Psoas muscle (tissue), 8 donors: ENCODE data around the gene ADH1B. TPM values are rescaled to one million over a fixed set of nuclear protein-coding genes. Genes with fewer than 3 reads are reported as not detected.
A peak's percentile ranks its signal among the peaks of the same experiment; 100 is the strongest.
"Not testable (repeated sequence)": the region's sequence is repeated elsewhere in the genome, so short reads cannot be mapped to it uniquely, and the experiment has no call there.

Source experiments
- ATAC-seq, 4 donors: fragments of 200-7000 bp; cut with Tn5 transposase; one replicate each; pipeline ENCODE4 v1.9.1; 2020; ENCODE audit warnings: moderate library complexity in 3 of 4, mild to moderate bottlenecking in 2 of 4
- DNase-seq, 2 donors: peaks; one replicate each; pipeline ENCODE4 v3.0.0-alpha.2; 2020
- H3K27ac ChIP-seq: fragments of 200-600 bp; one replicate; pipeline ENCODE4 v1.8.0; 2022
- H3K27me3 ChIP-seq, 3 donors: fragments of 200-600 bp in 1 of 3; one replicate each; pipeline versions ENCODE4 v1.6.1 to v1.8.0; 2013 to 2022; ENCODE audit warnings: low read length in 2 of 3, mild to moderate bottlenecking in 2 of 3, moderate library complexity in 1 of 3; ENCODE audit not compliant: insufficient read depth in 3 of 3
- H3K36me3 ChIP-seq, 2 donors: fragments of 200-600 bp in 1 of 2; one replicate each; pipeline versions ENCODE4 v1.6.1 to v1.8.0; 2013 to 2022; ENCODE audit warnings: low read depth in 1 of 2, mild to moderate bottlenecking in 1 of 2, moderate library complexity in 1 of 2; ENCODE audit not compliant: insufficient read depth in 1 of 2
- H3K4me1 ChIP-seq: fragments of 200-600 bp; one replicate; pipeline ENCODE4 v1.8.0; 2022
- H3K4me3 ChIP-seq: fragments of 200-600 bp; one replicate; pipeline ENCODE4 v1.8.0; 2022; ENCODE audit warnings: mild to moderate bottlenecking
- H3K9me3 ChIP-seq: fragments of 200-600 bp; one replicate; pipeline ENCODE4 v1.8.0; 2022
- CTCF ChIP-seq: fragments of 200-600 bp; IDR thresholded peaks from one replicate; pipeline ENCODE4 v1.8.0; 2022; ENCODE audit warnings: antibody characterized with exemption
- WGBS, 3 donors: extraction: QIAGEN DNeasy Blood & Tissue Kit; methylation state at CpG; one replicate each; pipeline versions ENCODE4 v1.1.6 to v1.1.7; 2013; 5-methylcytosine and 5-hydroxymethylcytosine counted together
- intact Hi-C, 2 donors: fragments of 100-400 bp; cut with DNase I; formaldehyde crosslinking; loops; one replicate each; pipeline versions ENCODE4 v1.11.0 to v1.14.2; 2022
- polyA plus RNA-seq, 3 donors: library from polyadenylated mRNA; stranded (reverse); fragments of 200-250 nt; gene quantifications; one replicate each; pipeline ENCODE4 v1.2.3, GENCODE V29; 2013
- total RNA-seq, 4 donors: library from RNA; stranded (reverse); fragmentation: NEBNext Ultra II Directional in 2 of 4; extraction: Animal tissue kit (Norgen Biotek cat#: 25700) in 2 of 4; gene quantifications; one replicate each; pipeline versions ENCODE4 v1.2.1 to v1.2.4, GENCODE V29; 2021 to 2023
- donor health status: healthy with polysubstance abuse.
- donor health status: DM: no; HTN: no; CAD: no; lungs with moderate emphysema.
- donor health status: Bipolar disorder and iron deficiency.
- donor health status: healthy.
- donor health status: DM: yes; HTN: yes; CAD: no.
- donor health status: DM: no; HTN: no; CAD: no.
- donor health status: DM: no; HTN: no; CAD: no.
- donor health status: DM: yes; HTN: yes; CAD: no.

ADH1B gene
- total and polyA plus RNA-seq, 7 donors: 54.1 to 111 (median 71.8) TPM

- peaks cover 4% of the 10 kb centered on the region for H3K9me3 ChIP-seq
- no peak overlapping the region for H3K4me3 ChIP-seq
- ATAC-seq (peak; percentile 60 to 90 (median 74)), DNase-seq (peak; percentile 61 to 80)
- WGBS, 3 donors: 14 to 18% (median 15%) methylated on average over 3 of the region's 3 CpGs
- H3K27ac ChIP-seq: peak overlapping the region; percentile 71
- H3K36me3 ChIP-seq: no peaks in the 10 kb centered on the region
- no peaks in the 10 kb centered on the region for H3K27me3 ChIP-seq
- TF ChIP-seq CTCF: no peak
- peaks cover 28% of the 10 kb centered on the region for H3K4me1 ChIP-seq
- intact Hi-C loops: loop anchor here (5.0 to 10.0 kb wide), 2 partner anchors 393 to 670 kb away; partner anchors contain the start of gene TSPAN5 (in 1 of the 2)
Measured at GRCh38 chr4:99324979-99325378, 3.8 kb upstream of the ADH1B start.

GRCh38 chr4:99324361-99324760 lies 3.2 kb upstream of the ADH1B start:
- intact Hi-C loops: loop anchor here (5.0 to 10.0 kb wide), 2 partner anchors 392 to 670 kb away; partner anchors contain the start of gene TSPAN5 (in 1 of the 2)

GRCh38 chr4:99323756-99324155 lies 2.6 kb upstream of the ADH1B start:
- ATAC-seq (peak; percentile 90 to 98 (median 95)), DNase-seq (no peak)
- WGBS, 3 donors: 55 to 74% (median 74%) methylated on average over 1 of the region's 1 CpG
- no peak for TF ChIP-seq CTCF
- Histone ChIP-seq H3K4me1 (peaks cover 28% of the 10 kb centered on the region), H3K36me3 (no peaks in the 10 kb centered on the region), H3K27ac (peak overlapping the region; percentile 71), H3K27me3 (no peaks in the 10 kb centered on the region), H3K9me3 (peaks cover 4% of the 10 kb centered on the region), H3K4me3 (no peak overlapping the region)
- intact Hi-C loops: loop anchor here (5.0 to 10.0 kb wide), 2 partner anchors 391 to 669 kb away; partner anchors contain the start of gene TSPAN5 (in 1 of the 2)

More at GRCh38 chr4:99324361-99324760, 3.2 kb upstream of the ADH1B start:
- Histone ChIP-seq H3K9me3 (peaks cover 4% of the 10 kb centered on the region), H3K27ac (peak overlapping the region; percentile 71), H3K4me3 (no peak overlapping the region), H3K36me3 (no peaks in the 10 kb centered on the region), H3K4me1 (peaks cover 28% of the 10 kb centered on the region), H3K27me3 (no peaks in the 10 kb centered on the region)
- ATAC-seq (peak in 2 of 4 donors; percentile 19 to 24), DNase-seq (no peak)
- WGBS, 3 donors: 7 to 11% (median 9%) methylated on average over 1 of the region's 1 CpG
- no peak for TF ChIP-seq CTCF

GRCh38 chr4:99317811-99318210 lies 3.4 kb downstream of the ADH1B start:
- H3K27ac ChIP-seq, DNase-seq, ATAC-seq, H3K36me3 ChIP-seq, H3K4me1 ChIP-seq, intact Hi-C loops, H3K9me3 ChIP-seq, H3K27me3 ChIP-seq: not testable (repeated sequence)
- H3K4me3 ChIP-seq: peak overlapping the region; percentile 45
- WGBS, 3 donors: 84 to 89% (median 87%) methylated on average over 8 of the region's 8 CpGs

GRCh38 chr4:99317354-99317753 lies 3.8 kb downstream of the ADH1B start:
- Histone ChIP-seq H3K4me3 (peak overlapping the region; percentile 45), H3K27me3 (no peaks in the 10 kb centered on the region), H3K9me3 (no peaks in the 10 kb centered on the region), H3K36me3 (no peaks in the 10 kb centered on the region), H3K4me1 (no peaks in the 10 kb centered on the region), H3K27ac (no peak overlapping the region)
- no peak for TF ChIP-seq CTCF
- no peak for ATAC-seq
- DNase-seq: no peak
- intact Hi-C loops: no loop called here
- WGBS, 3 donors: 78 to 83% (median 82%) methylated on average over 3 of the region's 3 CpGs
